Measurements from ENCODE around the gene ZMYND12. TPM values are rescaled to one million over a fixed set of nuclear protein-coding genes. Genes with fewer than 3 reads are reported as not detected.

Gene ZMYND12
- total RNA-seq, 1 donor from 2014 or later, result 1.1 TPM

DNA sequence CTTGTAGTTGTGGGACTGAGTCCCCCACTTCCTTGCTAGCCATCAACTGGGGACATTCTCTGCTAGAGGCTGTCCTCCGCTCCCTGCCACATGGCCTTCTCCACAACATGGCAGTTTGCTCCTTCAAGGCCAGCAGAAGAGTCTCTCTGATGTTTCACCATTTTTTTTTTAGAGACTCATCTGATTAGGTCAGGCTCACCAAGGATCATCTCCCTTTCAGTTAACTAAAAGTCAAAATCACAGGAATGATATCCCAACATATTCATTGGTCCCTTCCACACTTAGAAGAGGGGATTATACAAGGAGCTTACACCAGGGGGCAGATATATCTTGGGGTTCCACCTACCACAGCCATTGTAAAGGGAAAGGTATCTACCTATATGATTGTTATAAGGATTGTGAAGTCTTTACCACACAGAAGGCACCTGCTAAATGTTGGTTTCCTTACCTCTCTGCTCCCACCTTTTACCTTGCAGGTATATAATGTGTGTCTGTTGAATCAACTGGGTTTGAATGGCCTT, 51.9 kb downstream of the ZMYND12 start:
- H3K4me3 Mint-ChIP-seq (ENCODE audit: unreplicated experiment), result no peak overlapping the region
- peaks cover 2% of the 10 kb centered on the region for H3K4me1 Mint-ChIP-seq (ENCODE audit: unreplicated experiment)
- DNase-seq (ENCODE audit: low spot score), result no peak
- no peaks in the 10 kb centered on the region for H3K9me3 Mint-ChIP-seq (ENCODE audit: unreplicated experiment)
- no peak overlapping the region for H3K27ac Mint-ChIP-seq (ENCODE audit: unreplicated experiment)
- no peaks in the 10 kb centered on the region for H3K27me3 Mint-ChIP-seq (ENCODE audit: unreplicated experiment)
- H3K36me3 Mint-ChIP-seq (ENCODE audit: low read depth, unreplicated experiment), result no peaks in the 10 kb centered on the region
- no peak for TF ChIP-seq CTCF (IDR thresholded peaks at IDR 0.05; ENCODE audit: unreplicated experiment)

- Mint-ChIP-seq H3K9me3 (ENCODE audit: unreplicated experiment) (no peaks in the 10 kb centered on the region), H3K27me3 (ENCODE audit: unreplicated experiment) (no peaks in the 10 kb centered on the region), H3K4me1 (ENCODE audit: unreplicated experiment) (peaks cover 2% of the 10 kb centered on the region), H3K36me3 (ENCODE audit: low read depth, unreplicated experiment) (no peaks in the 10 kb centered on the region), H3K27ac (ENCODE audit: unreplicated experiment) (no peak overlapping the region), H3K4me3 (ENCODE audit: unreplicated experiment) (no peak overlapping the region)
- DNase-seq (ENCODE audit: low spot score), result no peak
- no peak for TF ChIP-seq CTCF (IDR thresholded peaks at IDR 0.05; ENCODE audit: unreplicated experiment)
Measured at GRCh38 chr1:42399315-42400100, 56.3 kb downstream of the ZMYND12 start.

- TF ChIP-seq CTCF (IDR thresholded peaks at IDR 0.05; ENCODE audit: unreplicated experiment), result no peak
- peaks cover 4% of the 10 kb centered on the region for H3K4me1 Mint-ChIP-seq (ENCODE audit: unreplicated experiment)
- no peaks in the 10 kb centered on the region for H3K27me3 Mint-ChIP-seq (ENCODE audit: unreplicated experiment)
- no peaks in the 10 kb centered on the region for H3K36me3 Mint-ChIP-seq (ENCODE audit: low read depth, unreplicated experiment)
- no peak overlapping the region for H3K4me3 Mint-ChIP-seq (ENCODE audit: unreplicated experiment)
- no peak overlapping the region for H3K27ac Mint-ChIP-seq (ENCODE audit: unreplicated experiment)
- H3K9me3 Mint-ChIP-seq (ENCODE audit: unreplicated experiment), result no peaks in the 10 kb centered on the region
- DNase-seq (ENCODE audit: low spot score), result no peak
Measured at GRCh38 chr1:42392967-42393848, 62.6 kb downstream of the ZMYND12 start.

GRCh38 chr1:42392255-42392654, 63.6 kb downstream of the ZMYND12 start:
- H3K27ac Mint-ChIP-seq (ENCODE audit: unreplicated experiment), result no peak overlapping the region
- H3K36me3 Mint-ChIP-seq (ENCODE audit: low read depth, unreplicated experiment), result no peaks in the 10 kb centered on the region
- peaks cover 2% of the 10 kb centered on the region for H3K27me3 Mint-ChIP-seq (ENCODE audit: unreplicated experiment)
- no peak overlapping the region for H3K4me3 Mint-ChIP-seq (ENCODE audit: unreplicated experiment)
- H3K4me1 Mint-ChIP-seq (ENCODE audit: unreplicated experiment), result peaks cover 4% of the 10 kb centered on the region
- no peak for DNase-seq (ENCODE audit: low spot score)
- no peaks in the 10 kb centered on the region for H3K9me3 Mint-ChIP-seq (ENCODE audit: unreplicated experiment)
- no peak for TF ChIP-seq CTCF (IDR thresholded peaks at IDR 0.05; ENCODE audit: unreplicated experiment)

All from endothelial cell (in vitro differentiated cells).